Renal cortex interstitium (tissue), 11 donors: ENCODE data around the gene IFNA1. TPM values are rescaled to one million over a fixed set of nuclear protein-coding genes. Genes with fewer than 3 reads are reported as not detected.
"Not testable (repeated sequence)": the region's sequence is repeated elsewhere in the genome, so short reads cannot be mapped to it uniquely, and the experiment has no call there.

ENCODE experiments used
- DNase-seq, 11 donors: peaks; one replicate each; pipeline ENCODE4 v3.0.0-alpha.2; 2013; ENCODE audit warnings: low read depth in 9 of 11, low spot score in 4 of 11; ENCODE audit errors: extremely low read depth in 1 of 11
- polyA plus RNA-seq, 3 donors: library from polyadenylated mRNA; unstranded; fragments of 120-200 nt; gene quantifications; one replicate each; pipeline ENCODE4 v1.2.1, GENCODE V29; 2013; ENCODE audit not compliant: insufficient read length in 3 of 3

IFNA1 gene
- polyA plus RNA-seq, 3 donors, result not detected

DNA sequence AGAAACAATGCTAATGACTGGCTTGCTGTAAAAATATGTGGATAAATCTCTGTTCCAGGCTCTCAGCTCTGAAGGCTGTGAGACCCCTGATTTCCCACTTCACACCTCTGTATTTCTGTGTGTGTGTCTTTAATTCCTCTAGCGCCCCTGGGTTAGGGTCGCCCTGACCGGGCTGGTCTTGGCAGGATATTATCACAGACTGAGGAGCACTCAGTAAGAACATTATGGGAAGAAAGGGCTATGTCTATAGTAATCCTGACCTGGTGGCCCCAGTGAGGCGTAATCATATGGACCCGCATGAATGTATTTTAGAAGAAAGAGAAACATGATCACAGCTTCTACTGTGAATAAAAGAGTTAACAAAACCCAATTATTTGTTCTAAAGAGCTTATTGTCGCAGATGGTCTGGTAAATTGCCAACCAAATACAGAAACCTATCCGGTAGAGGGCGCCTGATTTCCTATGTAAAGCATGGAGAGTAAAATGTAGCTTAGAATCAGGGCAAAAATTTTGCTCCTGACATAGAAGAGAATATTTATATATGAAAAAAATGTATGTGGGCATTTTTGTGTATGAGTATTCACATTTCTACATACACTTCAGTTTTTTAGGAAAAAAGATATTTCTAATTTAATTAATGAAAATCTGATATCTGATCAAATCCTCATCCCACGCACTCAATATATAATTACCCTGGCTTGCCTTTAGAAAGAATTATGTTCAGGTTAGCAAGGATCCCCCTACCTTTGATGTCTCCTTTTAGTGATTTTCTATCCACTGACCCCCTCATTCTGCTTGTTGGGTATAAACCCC lies 5.8 kb upstream of the IFNA1 start:
- peak in 3 of 11 donors; percentile 7 to 18 (median 12) for DNase-seq

DNA sequence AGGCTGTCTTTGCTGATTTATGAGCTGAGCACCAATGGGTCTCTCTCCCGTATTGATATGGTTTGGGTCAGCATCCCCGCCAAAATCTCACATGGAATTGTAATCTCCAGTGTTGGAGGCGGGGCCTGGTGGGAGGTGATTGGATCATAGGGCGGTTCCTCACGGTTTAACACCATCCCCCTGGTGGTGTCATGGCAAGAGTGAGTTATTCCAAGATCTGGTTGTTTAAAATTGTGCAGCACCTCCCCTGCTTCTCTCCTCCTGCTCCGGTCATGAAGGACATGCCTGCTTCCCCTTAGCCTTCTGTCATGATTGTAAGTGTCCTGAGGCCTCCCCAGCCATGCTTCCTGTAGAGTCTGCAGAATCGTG lies 5.2 kb upstream of the IFNA1 start:
- DNase-seq, result not testable (repeated sequence)

- no peak for DNase-seq
Observed at GRCh38 chr9:21443849-21444625, 3.8 kb downstream of the IFNA1 start.

GRCh38 chr9:21449312-21449711 lies 9.1 kb downstream of the IFNA1 start:
- not testable (repeated sequence) for DNase-seq

DNA sequence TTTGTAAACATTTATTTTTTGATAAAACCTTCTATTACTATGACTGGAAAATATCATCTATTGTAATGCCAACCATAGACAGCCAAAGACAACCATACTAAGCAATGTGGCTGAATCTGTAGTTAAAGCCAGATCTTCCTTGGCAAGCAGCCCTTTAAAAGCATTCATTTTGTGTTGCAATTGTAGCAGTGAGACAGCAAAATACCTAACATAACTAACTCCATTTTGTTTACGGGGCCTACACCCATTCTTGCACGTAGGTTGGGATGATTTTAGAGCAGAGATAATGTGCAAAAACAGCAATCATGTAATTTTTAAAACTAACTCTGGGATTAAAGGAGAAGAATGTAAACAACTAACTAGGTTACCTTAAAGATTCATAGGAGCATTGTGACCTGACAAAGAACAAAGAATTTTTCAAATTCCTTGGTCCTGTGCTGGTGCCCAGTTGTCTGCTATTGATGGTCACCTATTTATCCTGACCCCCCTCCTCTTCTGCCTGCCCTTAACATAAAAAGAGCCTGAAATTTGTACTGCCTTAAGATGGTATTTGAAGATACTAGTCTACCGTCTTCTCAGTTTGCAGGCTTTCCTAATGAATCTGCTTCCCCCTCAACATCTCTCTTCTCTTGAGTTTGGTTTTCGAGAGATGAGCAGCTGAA lies 10.6 kb downstream of the IFNA1 start:
- DNase-seq, result no peak

- DNase-seq, result no peak
Observed at GRCh38 chr9:21452681-21453080, 12.4 kb downstream of the IFNA1 start.

- DNase-seq, result no peak
Observed at GRCh38 chr9:21454149-21454548, 13.9 kb downstream of the IFNA1 start.

- peak in 1 of 11 donors; percentile 9 for DNase-seq
Observed at GRCh38 chr9:21455320-21455719, 15.1 kb downstream of the IFNA1 start.

DNA sequence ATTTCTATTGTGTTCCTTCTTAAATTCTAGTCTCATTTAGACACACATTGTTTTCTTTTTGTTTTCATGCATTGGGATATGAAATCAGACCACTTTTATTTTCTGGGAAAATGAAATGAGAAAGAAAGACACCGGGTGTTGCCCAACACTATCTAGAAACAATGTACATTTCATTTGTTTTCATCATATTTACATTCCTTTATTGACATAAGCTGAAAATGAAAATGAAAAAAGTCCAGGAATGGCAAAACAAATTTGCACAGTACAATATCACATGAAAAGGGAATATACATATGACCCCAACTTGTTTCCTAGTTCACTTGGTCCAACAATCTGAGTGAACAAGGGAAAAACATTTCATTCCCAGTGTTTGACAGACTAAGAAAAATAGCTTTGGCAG lies 21.1 kb downstream of the IFNA1 start:
- DNase-seq, result no peak

DNA sequence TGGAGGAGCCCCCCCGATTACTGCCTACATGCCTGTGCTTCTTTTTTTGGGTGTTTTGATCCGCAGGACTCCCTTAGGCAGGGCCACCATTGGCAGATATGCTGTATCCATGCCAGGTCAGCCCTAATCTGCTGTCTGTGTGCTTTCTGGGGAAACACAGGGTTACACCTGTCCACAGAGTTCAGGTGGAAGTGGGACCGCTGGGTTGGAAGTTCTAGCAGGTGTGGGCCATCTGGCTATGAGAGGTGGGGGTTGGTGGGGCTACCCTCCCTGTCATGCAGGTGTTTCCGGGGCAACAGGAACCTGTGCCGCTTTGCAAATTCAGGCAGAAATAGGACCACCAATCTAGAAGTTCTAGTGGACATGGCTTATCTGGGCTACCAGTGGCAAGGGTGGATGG lies 24.9 kb downstream of the IFNA1 start:
- no peak for DNase-seq

- DNase-seq, result peak in 10 of 11 donors; percentile 3 to 30 (median 16)
Observed at GRCh38 chr9:21465859-21466518, 25.8 kb downstream of the IFNA1 start.

DNA sequence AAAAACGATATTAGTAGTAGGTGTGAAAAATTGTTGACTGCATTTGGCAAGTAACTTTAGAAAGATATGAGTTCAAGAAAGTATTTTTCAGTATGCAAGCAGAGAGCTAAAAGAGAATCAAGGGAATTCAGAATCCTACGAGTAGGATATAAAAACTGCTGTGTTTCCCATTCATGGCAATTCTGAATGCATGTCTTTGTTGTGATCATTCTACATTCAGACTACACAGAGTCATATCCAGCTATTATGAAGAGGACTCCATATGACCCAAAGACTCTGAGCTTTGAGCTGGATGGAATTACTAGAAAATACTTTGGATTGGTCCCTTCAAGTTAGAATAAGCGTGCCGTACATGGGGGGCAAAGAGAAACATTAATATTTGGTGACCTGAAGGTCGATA lies 29.9 kb downstream of the IFNA1 start:
- DNase-seq, result no peak

DNA sequence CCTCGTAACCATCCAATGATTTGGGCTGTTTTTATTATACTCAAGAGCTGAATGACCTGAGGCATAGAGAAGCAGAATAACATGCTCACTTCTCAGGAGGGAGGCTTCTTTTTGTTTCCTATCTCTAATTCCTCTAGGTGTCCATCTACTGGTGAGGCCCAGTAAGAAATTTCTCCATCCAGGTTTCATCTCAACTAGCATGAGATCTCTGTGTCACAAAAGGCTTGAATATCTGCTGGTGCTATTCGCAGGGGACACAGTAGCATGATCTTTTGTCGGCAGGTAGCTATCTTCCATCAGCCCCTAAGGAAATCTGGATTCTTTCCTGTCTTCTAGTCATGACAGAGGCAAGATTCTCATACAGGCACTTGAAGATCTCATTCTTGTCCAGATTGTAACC lies 33.0 kb downstream of the IFNA1 start:
- DNase-seq, result no peak

DNA sequence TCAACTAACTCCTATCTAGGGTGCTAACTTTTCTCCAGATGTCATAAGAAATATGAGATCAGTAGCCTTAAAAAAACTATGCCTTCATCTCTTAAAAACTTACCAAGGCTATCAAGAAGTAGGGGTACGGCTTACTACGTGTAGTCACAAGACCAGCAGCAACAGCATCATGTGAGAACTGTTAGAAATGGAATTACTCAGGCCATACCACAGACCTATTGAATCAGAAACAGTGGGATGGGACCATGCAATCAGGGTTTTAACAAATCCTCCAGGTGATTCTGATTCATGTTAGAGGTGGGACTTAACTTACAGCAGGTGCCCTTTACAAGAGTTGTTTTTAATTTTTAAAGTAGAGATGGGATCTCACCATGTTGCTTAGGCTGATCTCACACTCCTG lies 37.2 kb downstream of the IFNA1 start:
- DNase-seq, result no peak

GRCh38 chr9:21479152-21479702 lies 39.0 kb downstream of the IFNA1 start:
- DNase-seq, result no peak

- DNase-seq, result no peak
Observed at GRCh38 chr9:21481470-21482056, 41.3 kb downstream of the IFNA1 start.

- DNase-seq, result no peak
Observed at GRCh38 chr9:21482213-21482612, 42.0 kb downstream of the IFNA1 start, which contains the start of gene IFNE. Gene IFNE, minus strand, starts transcription at chr9:21482313. Its CDS starts 619 bp downstream, at chr9:21481694.
